K562 (cell line): ENCODE data around the gene TESMIN.

Experiments used
- LEF1 ChIP-seq: fragments of 450-650 bp; IDR thresholded peaks from 2 replicates; pipeline ENCODE4 v1.6.1; 2016; ENCODE audit warnings: mild to moderate bottlenecking
- MECOM ChIP-seq: fragments of 250-450 bp; sonication (Bioruptor Pico); IDR thresholded peaks from 2 replicates; pipeline ENCODE4 v1.8.0; 2022; ENCODE audit warnings: inconsistent platforms
- POLR2AphosphoS5 ChIP-seq: IDR thresholded peaks from 2 replicates; pipeline ENCODE4 v1.6.1; 2011; ENCODE audit warnings: mild to moderate bottlenecking, low read depth, low read length, moderate library complexity; ENCODE audit not compliant: control insufficient read depth, insufficient read depth
- RNF219 ChIP-seq: fragments of 250-450 bp; sonication (Bioruptor Pico); IDR thresholded peaks from 2 replicates; pipeline ENCODE4 v1.5.0; 2022; ENCODE audit warnings: mild to moderate bottlenecking

- TF ChIP-seq RNF219 (CRISPR knock-in tag) (no peak), MECOM (CRISPR knock-in tag) (no peak), POLR2AphosphoS5 (no peak), LEF1 (no peak)
Measured at GRCh38 chr11:68658661-68659060, 92.7 kb downstream of the TESMIN start.
